ENCODE data around the gene HNRNPK. TPM values are rescaled to one million over a fixed set of nuclear protein-coding genes. Genes with fewer than 3 reads are reported as not detected.

The HNRNPK gene
- total and polyA plus RNA-seq, 2 of the 13 experiments (the other 11 are each of a cell fraction or from before 2014, with no cell fraction given), result 321 to 712 TPM

- TF ChIP-seq RORA (CRISPR knock-in tag; IDR thresholded peaks at IDR 0.05), result no peak
- no peak for TF ChIP-seq TFDP1 (CRISPR knock-in tag; IDR thresholded peaks at IDR 0.05; ENCODE audit: borderline replicate concordance)
- no peak; the same call in 1 of the 2 replicates for TF ChIP-seq DR1 (CRISPR knock-in tag; IDR thresholded peaks at IDR 0.05)
- peak; percentile 83; the same call in 1 of the 2 replicates for TF ChIP-seq GMEB1 (CRISPR knock-in tag; IDR thresholded peaks at IDR 0.05; ENCODE audit: borderline replicate concordance)
- no peak; the same call in 1 of the 2 replicates for TF ChIP-seq ZNF446 (CRISPR knock-in tag; IDR thresholded peaks at IDR 0.05)
- TF ChIP-seq RFX5 (IDR thresholded peaks at IDR 0.05; ENCODE audit: low read depth, low read length), result 0 out of 2 replicates have a peak, but pooled peaks have one; percentile 18
- no peak for TF ChIP-seq CHD4 (IDR thresholded peaks at IDR 0.05; ENCODE audit: borderline replicate concordance, low read length)
- no peak for TF ChIP-seq THAP11 (CRISPR knock-in tag; IDR thresholded peaks at IDR 0.05)
- no peak for TF ChIP-seq ZNF609 (CRISPR knock-in tag; IDR thresholded peaks at IDR 0.05; ENCODE audit: borderline replicate concordance)
- no peak for TF ChIP-seq SMARCE1 (IDR thresholded peaks at IDR 0.05; ENCODE audit: borderline replicate concordance)
- TF ChIP-seq MLLT10 (CRISPR knock-in tag; IDR thresholded peaks at IDR 0.05), result no peak
- TF ChIP-seq SMAD3 (CRISPR knock-in tag; IDR thresholded peaks at IDR 0.05), result no peak
- no peak for TF ChIP-seq ZSCAN12 (CRISPR knock-in tag; IDR thresholded peaks at IDR 0.05)
- no peak for TF ChIP-seq CBX5 (CRISPR knock-in tag; IDR thresholded peaks at IDR 0.05; ENCODE audit: borderline replicate concordance)
- no peak for TF ChIP-seq ZNF136 (CRISPR knock-in tag; IDR thresholded peaks at IDR 0.05; ENCODE audit: low read depth)
- TF ChIP-seq ZNF274 (CRISPR knock-in tag; IDR thresholded peaks at IDR 0.05), result 0 out of 2 replicates have a peak, but pooled peaks have one; percentile 9
- TF ChIP-seq E2F1 (CRISPR knock-in tag; IDR thresholded peaks at IDR 0.05), result no peak
- no peak for TF ChIP-seq KMT2B (CRISPR knock-in tag; IDR thresholded peaks at IDR 0.05)
- TF ChIP-seq RARG (CRISPR knock-in tag; IDR thresholded peaks at IDR 0.05; ENCODE audit: low read depth), result no peak
- no peak for TF ChIP-seq THAP8 (CRISPR knock-in tag; IDR thresholded peaks at IDR 0.05; ENCODE audit: borderline replicate concordance)
- TF ChIP-seq IKZF4 (CRISPR knock-in tag; IDR thresholded peaks at IDR 0.05; ENCODE audit: borderline replicate concordance, low read depth, not compliant biosample characterization), result no peak
Observed at GRCh38 chr9:83979812-83980394, at the start of gene HNRNPK (continued).

Data from HepG2 (cell line).